SK-N-SH (cell line): ENCODE measurements around the gene P2RX4. TPM values are rescaled to one million over a fixed set of nuclear protein-coding genes. Genes with fewer than 3 reads are reported as not detected.

Experiments
- CTCF ChIA-PET: fragments of 300-600, 350-600 bp; formaldehyde crosslinking; extraction: SDS; loops from one replicate; lab custom pipeline; 2021; lab: Yijun Ruan, JAX
- POLR2A ChIA-PET: fragments of 350-600 bp; sonication (Branson Sonifier 250); formaldehyde crosslinking; extraction: SDS; loops from one replicate; lab custom pipeline; 2020; ENCODE audit warnings: antibody characterized with exemption, inconsistent platforms; lab: Yijun Ruan, JAX
- DNase-seq: peaks from one replicate; pipeline ENCODE4 v3.0.0; 2012
- H2AFZ ChIP-seq: fragments of 200-600 bp; sonication (generic); 2 replicates; pipeline ENCODE4 v1.8.1; 2016; ENCODE audit warnings: antibody characterized with exemption, mild to moderate bottlenecking, low read depth
- H3F3A ChIP-seq: fragments of 200-600 bp; sonication (generic); replicated peaks from 2 replicates; pipeline ENCODE3; 2016; ENCODE audit warnings: antibody characterized with exemption, mild to moderate bottlenecking; ENCODE audit not compliant: insufficient read depth
- H3K27ac ChIP-seq, 2 experiments: fragments of 200-500 bp in 1 of 2; fragments of 200-600 bp in 1 of 2; sonication (Bioruptor generic) in 1 of 2; sonication (generic), shearing (Covaris generic) in 1 of 2; 2 replicates each; pipeline versions ENCODE4 v1.5.1 to v1.6.1; 2014 to 2016; ENCODE audit warnings: low read depth in 2 of 2, inconsistent platforms in 1 of 2, low read length in 1 of 2, mild to moderate bottlenecking in 1 of 2, mixed read lengths in 1 of 2
- H3K27me3 ChIP-seq: fragments of 200-600 bp; sonication (generic), shearing (Covaris generic); 2 replicates; pipeline ENCODE4 v1.6.1; 2016; ENCODE audit warnings: mixed run types; ENCODE audit not compliant: insufficient read depth
- H3K36me3 ChIP-seq, 2 experiments: fragments of 200-500 bp in 1 of 2; fragments of 200-600 bp in 1 of 2; sonication (Bioruptor generic) in 1 of 2; sonication (generic) in 1 of 2; replicated peaks in 1 of 2; 2 replicates each; pipeline versions ENCODE3 to v1.5.1; 2014 to 2016; ENCODE audit warnings: low read length in 1 of 2, mild to moderate bottlenecking in 1 of 2; ENCODE audit not compliant: insufficient read depth in 2 of 2, control insufficient read depth in 1 of 2
- H3K4me1 ChIP-seq, 2 experiments: fragments of 200-500 bp in 1 of 2; fragments of 200-600 bp in 1 of 2; sonication (Bioruptor generic) in 1 of 2; sonication (generic), shearing (Covaris generic) in 1 of 2; 2 replicates each; pipeline versions ENCODE4 v1.5.1 to v1.6.1; 2014 to 2016; ENCODE audit warnings: low read depth in 1 of 2, low read length in 1 of 2, mixed run types in 1 of 2; ENCODE audit not compliant: insufficient read depth in 2 of 2, control insufficient read depth in 1 of 2
- H3K4me2 ChIP-seq: fragments of 200-600 bp; sonication (generic), shearing (Covaris generic); 2 replicates; pipeline ENCODE4 v1.6.1; 2017; ENCODE audit warnings: mixed run types
- H3K4me3 ChIP-seq, 2 experiments: fragments of 200-500 bp in 1 of 2; fragments of 200-600 bp in 1 of 2; sonication (Bioruptor generic) in 1 of 2; sonication (generic), shearing (Covaris generic) in 1 of 2; 2 replicates each; pipeline versions ENCODE4 v1.5.1 to v1.8.1; 2014 to 2016; ENCODE audit warnings: low read depth in 2 of 2, inconsistent platforms in 1 of 2, low read length in 1 of 2, mild to moderate bottlenecking in 1 of 2, mixed read lengths in 1 of 2, moderate library complexity in 1 of 2
- H3K79me2 ChIP-seq: fragments of 200-600 bp; sonication (generic); 2 replicates; pipeline ENCODE4 v1.8.1; 2017; ENCODE audit warnings: mild to moderate bottlenecking; ENCODE audit not compliant: insufficient read depth
- H3K9ac ChIP-seq: fragments of 200-600 bp; sonication (generic); 2 replicates; pipeline ENCODE4 v1.6.1; 2017; ENCODE audit warnings: mixed run types
- H3K9me2 ChIP-seq: fragments of 200-600 bp; sonication (generic); 2 replicates; pipeline ENCODE4 v1.6.1; 2017; ENCODE audit warnings: mixed run types
- H3K9me3 ChIP-seq: fragments of 200-600 bp; sonication (generic); 2 replicates; pipeline ENCODE4 v1.6.1; 2017; ENCODE audit warnings: mixed run types, mild to moderate bottlenecking, moderate library complexity
- H4K20me1 ChIP-seq: fragments of 200-600 bp; sonication (generic); 2 replicates; pipeline ENCODE4 v1.6.1; 2017; ENCODE audit warnings: mild to moderate bottlenecking, mixed run types; ENCODE audit not compliant: insufficient read depth
- CHD2 ChIP-seq: fragments of 150-350 bp; IDR thresholded peaks from 2 replicates; pipeline ENCODE4 v1.6.1; 2018; ENCODE audit warnings: low read length; ENCODE audit not compliant: partially characterized antibody
- CTCF ChIP-seq: fragments of 200-600 bp; sonication (generic); IDR thresholded peaks from 2 replicates; pipeline ENCODE4 v1.6.1; 2017; ENCODE audit warnings: antibody characterized with exemption, mild to moderate bottlenecking, moderate library complexity
- GATA2 ChIP-seq: sonication (generic); formaldehyde crosslinking; IDR thresholded peaks from 2 replicates; pipeline ENCODE4 v1.5.0; 2020; ENCODE audit warnings: mild to moderate bottlenecking, missing genetic modification reagents
- IRF3 ChIP-seq: fragments of 150-350 bp; IDR thresholded peaks from 2 replicates; pipeline ENCODE4 v1.6.1; 2016; ENCODE audit warnings: mild to moderate bottlenecking, low read depth, low read length
- MAX ChIP-seq: IDR thresholded peaks from 2 replicates; pipeline ENCODE4 v1.4.0; 2012; ENCODE audit warnings: low read depth
- MXI1 ChIP-seq: IDR thresholded peaks from 2 replicates; pipeline ENCODE4 v1.6.1; 2012; ENCODE audit warnings: mild to moderate bottlenecking, low read depth, low read length, improper control_type of control experiment
- NFIC ChIP-seq: IDR thresholded peaks from 2 replicates; pipeline ENCODE4 v1.4.0; 2012; ENCODE audit warnings: borderline replicate concordance
- NRF1 ChIP-seq: IDR thresholded peaks from 2 replicates; pipeline ENCODE4 v1.6.1; 2012; ENCODE audit warnings: low read depth, mild to moderate bottlenecking, low read length
- POLR2AphosphoS5 ChIP-seq: IDR thresholded peaks from 2 replicates; pipeline ENCODE4 v1.6.1; 2012; ENCODE audit warnings: low read depth, low read length
- SMC3 ChIP-seq: IDR thresholded peaks from 2 replicates; pipeline ENCODE4 v1.6.1; 2012; ENCODE audit warnings: low read depth, low read length, improper control_type of control experiment
- TCF12 ChIP-seq: IDR thresholded peaks from 2 replicates; pipeline ENCODE4 v1.4.0; 2012
- USF1 ChIP-seq: IDR thresholded peaks from 2 replicates; pipeline ENCODE4 v1.4.0; 2012; ENCODE audit warnings: low read depth, borderline replicate concordance
- WGBS: methylation state at CpG from one replicate; pipeline ENCODE4 v1.1.6; 2017; ENCODE audit warnings: low lambda C conversion rate; 5-methylcytosine and 5-hydroxymethylcytosine counted together
- polyA plus RNA-seq, 3 experiments: library from polyadenylated mRNA; depleted of rRNA; stranded (reverse); fragments of >200 nt; gene quantifications; 2 replicates each; pipeline ENCODE4 v1.2.3, GENCODE V29; 2012

The P2RX4 gene
- polyA plus RNA-seq, 1 of the 3 experiments (the other 2 are of a cell fraction) = 32.2 TPM

- CTCF ChIA-PET = no interaction called here
- no peak for DNase-seq
- 97% methylated on average over 10 of the region's 10 CpGs for WGBS
Observed at GRCh38 chr12:121264951-121265515, 55.1 kb downstream of the P2RX4 start.

More at GRCh38 chr12:121264951-121265515, 55.1 kb downstream of the P2RX4 start:
- Histone ChIP-seq H2AFZ (no peak overlapping the region), H3F3A (no peaks in the 10 kb centered on the region), H3K36me3 (peaks cover 6 to 22% of the 10 kb centered on the region in 2 experiments), H4K20me1 (no peaks in the 10 kb centered on the region), H3K79me2 (no peaks in the 10 kb centered on the region)
- TF ChIP-seq GATA2 (CRISPR knock-in tag) (no peak), NRF1 (no peak), MXI1 (no peak), IRF3 (no peak), MAX (no peak), CTCF (no peak), POLR2AphosphoS5 (no peak), TCF12 (no peak), NFIC (no peak), SMC3 (no peak), USF1 (no peak), CHD2 (no peak)
- TF ChIP-seq, all 33 proteins: peak for 0
- no peak overlapping the region for H3K9ac ChIP-seq
- no peak overlapping the region for H3K4me2 ChIP-seq
- H3K4me3 ChIP-seq = no peak overlapping the region
- H3K9me3 ChIP-seq = no peaks in the 10 kb centered on the region
- no peaks in the 10 kb centered on the region for H3K9me2 ChIP-seq
- H3K27ac ChIP-seq = no peak overlapping the region
- POLR2A ChIA-PET = no interaction called here
- no peaks in the 10 kb centered on the region for H3K4me1 ChIP-seq
- H3K27me3 ChIP-seq = no peaks in the 10 kb centered on the region
